Uterus (tissue), 2 donors: Measurements from ENCODE around the gene RNF34.

Experiments
- CTCF ChIP-seq, 4 experiments: fragments of 200-600 bp in 2 of 4; fragments of 450-650 bp in 2 of 4; sonication (generic) in 2 of 4; IDR thresholded peaks; one replicate each; pipeline ENCODE4 v1.5.1; 2016 to 2019; ENCODE audit warnings: antibody characterized with exemption in 4 of 4, mild to moderate bottlenecking in 2 of 4, moderate library complexity in 1 of 4
- POLR2A ChIP-seq, 2 donors: fragments of 450-650 bp; IDR thresholded peaks; one replicate each; pipeline ENCODE4 v1.6.1; 2016; ENCODE audit warnings: antibody characterized with exemption in 2 of 2, mild to moderate bottlenecking in 1 of 2, moderate library complexity in 1 of 2

- TF ChIP-seq POLR2A (IDR thresholded peaks at IDR 0.05) = no peak
- TF ChIP-seq CTCF (IDR thresholded peaks at IDR 0.05) = no peak
Observed at GRCh38 chr12:121444842-121445202, 44.9 kb downstream of the RNF34 start.
